CD4-positive, alpha-beta T cell treated with Interleukin-10 for 1 hour (primary cell): Measurements from ENCODE around the gene MED19.
A peak's percentile ranks its signal among the peaks of the same experiment; 100 is the strongest.
"Not testable (repeated sequence)": the region's sequence is repeated elsewhere in the genome, so short reads cannot be mapped to it uniquely, and the experiment has no call there.

ENCODE experiments used
- DNase-seq: peaks from one replicate; pipeline ENCODE4 v3.0.0-alpha.2; 2020

Gene MED19, protein sequence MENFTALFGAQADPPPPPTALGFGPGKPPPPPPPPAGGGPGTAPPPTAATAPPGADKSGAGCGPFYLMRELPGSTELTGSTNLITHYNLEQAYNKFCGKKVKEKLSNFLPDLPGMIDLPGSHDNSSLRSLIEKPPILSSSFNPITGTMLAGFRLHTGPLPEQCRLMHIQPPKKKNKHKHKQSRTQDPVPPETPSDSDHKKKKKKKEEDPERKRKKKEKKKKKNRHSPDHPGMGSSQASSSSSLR

DNA sequence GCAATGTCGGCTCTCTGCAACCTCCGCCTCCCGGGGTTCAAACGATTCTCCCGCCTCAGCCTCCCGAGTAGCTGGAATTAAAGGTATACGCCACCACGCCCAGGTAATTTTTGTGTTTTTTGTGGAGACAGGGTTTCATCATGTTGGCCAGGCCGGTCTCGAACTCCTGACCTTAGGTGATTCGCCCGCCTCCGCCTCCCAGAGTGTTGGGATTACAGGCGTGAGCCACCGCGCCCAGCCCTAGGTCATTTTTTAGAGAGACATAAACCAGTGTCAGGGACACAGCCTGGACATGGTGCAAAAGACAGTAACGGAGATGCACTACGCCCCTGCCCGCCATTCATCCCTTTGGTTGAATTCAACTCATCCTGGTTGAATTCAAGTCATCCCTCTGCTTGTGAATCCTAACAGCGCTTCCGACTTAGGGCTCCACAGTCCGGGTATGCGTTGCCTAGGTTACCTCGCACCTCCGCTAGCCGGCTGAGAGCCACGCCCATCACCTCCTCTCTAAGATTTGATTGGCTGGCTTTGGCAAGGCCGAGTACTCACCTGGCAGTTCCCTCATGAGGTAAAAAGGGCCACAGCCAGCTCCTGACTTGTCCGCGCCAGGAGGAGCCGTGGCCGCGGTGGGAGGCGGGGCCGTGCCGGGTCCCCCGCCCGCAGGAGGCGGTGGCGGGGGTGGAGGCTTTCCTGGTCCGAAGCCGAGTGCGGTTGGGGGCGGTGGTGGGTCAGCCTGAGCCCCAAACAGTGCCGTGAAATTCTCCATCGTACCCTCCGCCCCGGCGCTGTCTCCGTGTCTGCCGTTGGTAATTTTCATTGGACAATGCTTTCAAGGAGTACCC, at the start of gene MED19:
TSS of gene MED19 (minus strand) at position 802 of the 842 bp plus-strand sequence. CDS start at position 766, 36 bp downstream.
- peak; percentile 89 for DNase-seq

DNA sequence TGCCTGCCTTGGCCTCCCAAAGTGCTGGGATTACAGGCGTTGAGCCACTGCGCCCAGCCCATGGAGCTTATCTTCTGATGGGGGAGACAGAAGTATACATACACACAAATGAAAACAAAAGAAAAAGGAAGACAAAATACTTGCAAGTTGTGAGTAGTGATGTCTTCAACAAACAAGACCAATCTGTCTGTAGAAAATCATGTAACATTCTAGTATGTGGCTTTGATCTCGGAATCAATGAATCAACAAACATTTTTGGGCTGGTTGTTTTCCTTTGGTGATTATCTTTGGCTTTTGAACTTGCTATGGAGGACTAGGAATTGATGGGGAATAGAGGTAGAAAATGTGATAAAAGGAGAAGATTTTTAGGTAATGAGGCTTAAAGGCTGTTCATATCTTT, 46.2 kb upstream of the MED19 start:
- no peak for DNase-seq

DNA sequence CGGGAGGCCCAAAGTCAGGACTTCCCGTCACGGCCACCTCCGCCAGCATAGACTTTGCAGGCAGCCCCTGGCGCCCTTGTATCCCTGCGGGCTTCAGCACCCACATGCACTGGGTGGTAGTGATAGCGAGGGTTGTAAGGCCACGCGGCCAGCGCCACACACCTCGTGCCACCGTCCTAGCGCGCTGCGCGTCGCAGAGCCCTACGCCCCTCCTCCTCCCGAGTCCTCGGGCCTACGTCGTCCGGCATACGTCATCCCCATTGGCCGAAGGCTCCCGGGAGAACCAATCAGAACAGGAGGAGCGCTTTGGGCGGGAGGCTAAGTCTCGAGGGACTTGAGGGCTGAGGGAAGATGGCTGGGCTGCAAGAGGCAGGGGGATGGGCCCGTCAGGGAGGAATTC, 40.9 kb upstream of the MED19 start:
- DNase-seq, result no peak

DNA sequence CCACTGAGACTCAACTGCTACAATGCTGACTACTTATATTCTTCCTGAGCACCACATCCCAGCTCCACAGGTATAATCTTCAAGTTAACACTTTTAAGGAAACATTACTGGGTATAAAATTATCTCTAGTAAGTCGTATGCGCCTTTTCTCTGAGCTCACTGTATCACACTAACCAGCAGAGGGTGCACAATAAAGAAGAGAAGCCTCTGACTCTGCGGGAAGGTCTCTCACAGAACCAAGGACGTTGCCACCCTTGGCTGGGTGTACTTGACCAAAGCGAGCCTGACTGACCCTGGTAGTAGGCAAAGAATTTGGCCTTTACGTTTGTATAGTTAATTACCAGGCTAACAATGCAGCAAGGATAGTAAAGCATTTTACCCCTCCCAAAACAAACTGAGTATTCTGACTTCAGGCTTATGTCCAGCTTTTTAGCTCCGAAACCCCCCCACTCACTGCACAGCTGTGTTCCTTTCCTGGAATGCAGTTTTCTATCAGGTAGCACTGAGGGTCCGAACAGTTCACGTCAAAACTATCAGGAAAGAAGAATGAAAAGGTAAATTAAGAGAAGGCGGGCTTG, 39.8 kb upstream of the MED19 start, which contains the start of gene BTBD18:
TSS of gene BTBD18 (minus strand) at position 144 of the 578 bp plus-strand sequence. CDS start 631 bp downstream, outside the sequence.
- DNase-seq, result peak; percentile 20

DNA sequence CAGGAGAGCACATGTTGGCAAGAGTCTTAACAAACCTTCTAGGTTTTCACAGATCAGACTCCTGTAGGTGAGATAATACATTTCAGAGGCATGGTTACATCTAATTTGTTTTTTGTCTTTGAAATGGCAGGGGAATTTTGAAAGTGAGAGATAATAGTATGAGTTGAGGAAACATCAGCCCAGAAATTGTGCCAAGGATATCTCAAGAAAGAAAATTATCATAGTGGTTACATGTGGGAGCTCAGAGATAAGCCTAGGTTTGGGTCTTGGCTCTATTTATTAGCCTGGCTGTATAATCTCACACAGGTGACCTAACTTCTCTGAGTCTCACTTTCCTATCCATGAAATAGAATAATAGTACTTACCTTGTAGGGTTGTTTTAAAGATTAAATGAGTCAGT, 39.2 kb upstream of the MED19 start:
- DNase-seq, result no peak

DNA sequence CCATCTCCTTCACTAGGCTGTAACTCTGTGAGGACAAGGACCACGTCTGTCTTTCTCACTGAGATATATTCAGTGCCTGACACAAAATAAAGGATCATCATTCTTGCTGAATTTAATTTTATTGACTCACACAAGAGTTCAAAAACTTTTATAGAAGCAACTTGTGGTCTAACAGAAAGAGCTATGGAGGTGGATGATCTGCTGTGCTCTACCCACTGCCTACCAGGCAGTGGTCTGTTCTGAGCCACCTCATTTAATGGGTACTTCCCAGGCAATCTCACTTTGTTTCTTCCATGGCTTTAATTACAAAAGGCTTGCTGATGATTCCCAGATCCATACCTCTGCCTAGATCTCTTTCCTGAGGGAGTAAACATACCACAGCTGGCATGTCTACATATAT, 34.9 kb upstream of the MED19 start:
- DNase-seq, result no peak

DNA sequence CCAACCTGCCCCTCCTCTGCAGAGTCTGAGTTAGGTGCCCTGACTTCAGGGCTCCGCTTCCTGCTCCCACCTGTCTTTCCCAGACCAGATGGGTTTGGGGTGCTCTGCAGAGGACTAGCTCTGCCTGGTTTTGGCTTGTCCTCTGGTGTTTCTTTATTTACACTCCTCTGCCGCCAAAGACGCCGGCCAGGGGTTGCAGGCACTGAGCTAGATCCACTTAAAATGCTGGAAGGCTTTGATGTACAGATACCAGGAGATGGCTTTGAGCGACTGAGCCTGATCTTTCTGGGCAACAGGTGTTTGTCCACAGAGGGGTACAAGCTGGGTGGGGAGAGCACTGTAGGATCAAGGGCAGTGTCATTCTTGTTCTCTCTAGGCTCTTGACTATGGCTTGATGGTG, 33.2 kb upstream of the MED19 start:
- DNase-seq, result no peak

DNA sequence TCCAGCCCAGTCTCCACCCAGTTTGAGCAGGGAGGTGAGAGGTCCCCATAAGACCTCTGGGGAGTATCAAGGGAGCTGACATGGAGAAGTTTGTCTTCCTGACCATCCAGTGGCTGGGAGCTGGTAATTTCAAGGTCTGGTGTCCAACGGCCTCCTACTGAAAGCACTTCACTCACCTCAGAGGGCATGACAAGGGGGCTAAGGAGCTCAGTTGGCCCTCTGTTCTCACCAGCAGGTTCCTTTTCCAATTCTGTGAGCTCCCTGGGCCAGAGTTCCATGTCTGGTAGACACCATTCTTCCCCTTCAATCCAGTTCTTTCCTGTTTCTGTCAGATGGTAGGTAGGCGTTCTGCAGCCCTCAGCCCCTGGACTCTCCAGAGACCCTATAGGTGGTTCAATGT, 32.3 kb upstream of the MED19 start:
- no peak for DNase-seq

DNA sequence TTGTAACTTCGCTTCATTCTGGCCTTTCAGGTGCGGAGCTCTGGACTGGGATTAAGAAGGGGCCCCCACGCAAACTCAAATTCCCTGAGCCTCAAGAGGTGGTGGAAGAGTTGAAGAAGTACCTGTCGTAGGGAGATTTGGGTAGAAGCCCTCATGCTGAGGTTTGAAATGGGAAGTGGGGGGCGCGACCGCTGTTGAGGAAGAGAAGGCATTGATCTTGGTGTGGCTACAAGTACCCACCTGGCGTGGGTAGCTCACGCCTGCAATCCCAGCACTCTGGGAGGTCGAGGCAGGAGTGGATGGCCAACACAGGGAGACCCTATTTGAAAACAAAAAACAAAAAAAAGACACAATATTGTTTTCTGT, 30.1 kb upstream of the MED19 start:
- DNase-seq, result no peak

DNA sequence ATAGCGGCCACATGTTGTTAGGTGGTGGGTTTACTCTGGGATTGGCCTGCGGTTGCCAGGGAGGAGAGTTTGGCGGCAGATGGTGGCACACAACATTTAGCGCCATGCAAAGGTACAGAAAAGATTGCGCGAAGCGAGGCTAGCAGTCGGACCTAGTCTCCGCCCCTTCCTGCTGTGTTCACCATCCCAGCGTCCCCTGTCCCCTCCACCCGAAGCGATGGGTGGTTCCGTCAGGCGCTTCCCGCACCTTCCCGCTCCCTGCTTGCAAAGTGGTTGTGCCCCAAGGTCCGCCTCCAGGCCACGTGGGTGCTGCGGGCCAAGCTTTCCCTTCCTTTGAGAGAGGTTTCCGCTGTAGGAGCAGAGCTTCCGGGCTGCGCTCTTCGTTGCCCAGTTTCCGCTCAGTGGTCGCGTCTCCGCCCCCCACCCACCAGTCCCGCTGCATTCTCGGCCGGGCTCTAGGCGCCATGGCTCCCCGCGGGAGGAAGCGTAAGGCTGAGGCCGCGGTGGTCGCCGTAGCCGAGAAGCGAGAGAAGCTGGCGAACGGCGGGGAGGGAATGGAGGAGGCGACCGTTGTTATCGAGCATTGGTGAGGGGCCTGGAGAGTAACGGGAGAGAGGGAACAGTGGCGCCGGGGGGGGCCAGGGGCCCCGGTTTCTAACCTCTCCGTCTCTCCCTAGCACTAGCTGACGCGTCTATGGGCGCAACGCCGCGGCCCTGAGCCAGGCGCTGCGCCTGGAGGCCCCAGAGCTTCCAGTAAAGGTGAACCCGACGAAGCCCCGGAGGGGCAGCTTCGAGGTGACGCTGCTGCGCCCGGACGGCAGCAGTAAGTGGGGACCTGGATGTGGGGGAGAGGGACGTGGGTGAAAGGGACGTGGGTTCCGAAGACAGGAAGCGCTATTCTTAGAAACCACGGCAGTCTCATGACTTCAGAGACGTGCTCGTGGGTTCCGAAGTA, 29.4 kb upstream of the MED19 start, which contains the start of gene SELENOH:
TSS of gene SELENOH (plus strand) at position 360 of the 955 bp plus-strand sequence. CDS start at position 465, 105 bp downstream.
- peak; percentile 94 for DNase-seq

DNA sequence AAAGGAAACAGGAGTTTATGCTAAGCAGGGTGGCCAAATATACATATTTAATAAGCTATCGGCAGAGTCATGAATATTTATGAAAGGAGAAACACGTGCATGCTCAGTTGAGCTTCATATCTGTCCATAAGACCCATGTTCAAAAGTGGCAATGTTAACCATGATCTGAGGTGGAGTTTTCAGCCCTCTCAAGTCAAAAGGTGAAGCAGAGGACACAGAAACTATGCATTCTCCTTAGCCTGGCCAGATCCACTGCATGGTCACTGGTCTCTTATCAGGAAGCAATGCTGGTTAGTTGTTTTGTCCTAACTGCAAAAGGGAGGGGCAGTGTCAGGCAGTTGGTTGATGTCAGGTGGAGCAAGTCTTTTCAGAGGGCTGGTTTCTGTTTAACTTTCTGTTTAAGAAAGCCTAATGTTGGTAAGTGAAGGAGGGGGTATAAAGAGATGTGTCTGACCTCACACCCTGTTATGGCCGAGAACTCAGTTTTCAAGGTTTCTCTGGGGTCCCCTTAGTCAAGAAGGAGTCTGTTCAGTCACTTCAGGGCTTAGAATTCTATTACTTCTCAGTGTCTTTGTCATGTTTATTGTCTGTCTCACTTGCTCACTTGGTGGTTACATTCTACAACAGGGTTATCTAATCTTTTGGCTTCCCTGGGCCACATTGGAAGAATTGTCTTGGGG, 23.7 kb upstream of the MED19 start:
- no peak for DNase-seq

DNA sequence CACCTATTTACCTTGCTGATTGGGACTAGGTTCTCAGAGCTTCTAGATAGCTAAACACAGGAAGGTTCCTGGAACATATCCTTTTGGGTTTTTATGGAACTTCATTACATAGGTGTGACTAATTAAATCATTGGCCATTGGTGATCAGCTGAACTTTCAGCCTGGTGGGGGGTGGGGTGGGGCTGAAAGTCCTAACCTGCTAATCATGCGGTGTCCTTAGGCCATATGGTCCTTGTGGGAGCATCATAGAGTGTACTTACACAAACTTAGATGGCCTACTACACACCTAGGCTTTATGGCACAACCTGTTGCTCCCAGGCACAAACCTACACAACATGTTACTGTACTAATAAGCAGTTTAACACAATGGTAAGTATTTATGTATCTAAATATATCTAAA, 20.6 kb upstream of the MED19 start:
- no peak for DNase-seq

DNA sequence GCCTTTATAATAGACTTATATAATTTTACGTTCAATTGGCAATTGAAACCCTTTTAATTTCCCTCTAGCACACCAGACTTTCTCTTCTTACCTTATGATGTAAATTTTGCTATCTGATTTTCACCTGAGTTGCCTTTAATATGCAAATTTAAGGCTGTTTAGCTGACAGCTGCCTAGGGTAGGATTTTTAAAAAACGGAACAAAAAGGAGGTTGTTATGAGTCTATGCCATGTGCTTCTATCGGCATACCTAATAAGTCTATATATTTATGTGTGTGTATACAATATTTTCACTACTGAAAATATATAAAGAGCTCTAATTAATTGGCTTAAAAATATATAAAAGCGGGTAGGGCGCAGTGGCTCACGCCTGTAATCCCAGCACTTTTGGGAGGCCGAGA, 17.5 kb upstream of the MED19 start:
- no peak for DNase-seq

DNA sequence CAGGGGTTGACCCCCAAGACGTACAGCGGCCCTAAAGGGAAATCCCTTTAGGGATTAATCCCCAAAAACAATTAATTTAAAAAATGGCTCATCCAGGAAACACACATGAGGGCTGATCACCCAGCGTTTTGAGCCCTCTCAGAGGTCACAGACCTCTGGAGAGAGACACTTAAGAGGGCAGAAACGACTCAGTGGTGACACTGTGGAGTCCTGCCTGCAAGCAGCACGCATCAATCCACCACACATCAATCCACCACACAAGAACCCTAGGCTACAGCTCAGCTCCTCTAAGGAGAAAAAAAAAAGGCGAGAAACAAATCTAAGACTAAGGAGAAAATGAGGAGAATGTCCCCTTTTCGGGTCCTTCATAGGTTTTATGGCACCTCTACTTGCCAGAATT, 16.8 kb upstream of the MED19 start:
- DNase-seq, result no peak

DNA sequence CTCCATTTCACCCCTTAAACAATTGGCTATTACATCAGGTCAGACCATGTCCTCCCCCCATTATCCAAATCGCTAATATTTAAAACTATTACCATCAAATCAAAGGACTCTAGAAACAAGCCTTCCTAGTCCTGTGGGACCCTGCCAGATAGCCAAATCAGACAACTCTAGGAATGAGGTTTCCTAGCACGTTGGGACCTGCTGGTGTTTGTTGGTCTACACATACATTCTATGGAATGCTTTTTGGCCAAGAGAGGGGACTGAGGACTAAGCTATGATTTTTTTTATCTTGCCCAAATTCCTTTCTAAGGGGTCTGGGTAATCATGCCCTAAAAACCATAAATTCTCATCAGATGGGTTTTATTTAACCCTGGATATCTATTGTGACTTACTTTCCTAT, 15.2 kb upstream of the MED19 start:
- no peak for DNase-seq

DNA sequence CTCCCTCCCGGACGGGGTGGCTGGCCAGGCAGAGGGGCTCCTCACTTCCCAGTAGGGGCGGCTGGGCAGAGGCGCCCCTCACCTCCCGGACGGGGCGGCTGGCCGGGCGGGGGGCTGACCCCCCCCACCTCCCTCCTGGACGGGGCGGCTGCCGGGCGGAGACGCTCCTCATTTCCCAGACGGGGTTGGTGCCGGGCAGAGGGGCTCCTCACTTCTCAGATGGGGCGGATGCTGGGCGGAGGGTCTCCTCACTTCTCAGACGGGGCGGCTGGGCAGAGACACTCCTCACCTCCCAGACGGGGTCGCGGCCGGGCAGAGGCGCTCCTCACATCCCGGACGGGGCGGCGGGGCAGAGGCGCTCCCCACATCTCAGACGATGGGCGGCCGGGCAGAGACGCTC, 4.7 kb upstream of the MED19 start:
- not testable (repeated sequence) for DNase-seq

DNA sequence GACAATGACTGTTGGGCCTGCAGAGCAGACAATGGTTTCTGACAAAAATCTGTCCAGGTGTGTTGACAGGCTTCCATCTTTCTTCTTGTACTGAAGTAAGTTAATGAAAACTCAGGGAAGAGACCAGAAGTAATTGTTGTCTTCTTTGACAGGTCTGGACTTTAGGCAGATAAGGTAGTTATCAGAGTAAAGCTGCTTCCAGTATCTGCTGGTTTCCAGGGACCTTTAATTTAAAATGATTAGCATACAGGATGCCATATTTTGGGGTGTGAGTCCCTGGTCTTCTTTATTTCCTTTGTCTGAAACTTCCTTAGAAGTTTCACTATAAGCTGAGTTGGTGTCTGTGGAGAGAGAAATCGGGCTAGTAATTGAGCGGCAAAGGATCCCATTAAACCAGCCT, 1.8 kb upstream of the MED19 start:
- no peak for DNase-seq

DNA sequence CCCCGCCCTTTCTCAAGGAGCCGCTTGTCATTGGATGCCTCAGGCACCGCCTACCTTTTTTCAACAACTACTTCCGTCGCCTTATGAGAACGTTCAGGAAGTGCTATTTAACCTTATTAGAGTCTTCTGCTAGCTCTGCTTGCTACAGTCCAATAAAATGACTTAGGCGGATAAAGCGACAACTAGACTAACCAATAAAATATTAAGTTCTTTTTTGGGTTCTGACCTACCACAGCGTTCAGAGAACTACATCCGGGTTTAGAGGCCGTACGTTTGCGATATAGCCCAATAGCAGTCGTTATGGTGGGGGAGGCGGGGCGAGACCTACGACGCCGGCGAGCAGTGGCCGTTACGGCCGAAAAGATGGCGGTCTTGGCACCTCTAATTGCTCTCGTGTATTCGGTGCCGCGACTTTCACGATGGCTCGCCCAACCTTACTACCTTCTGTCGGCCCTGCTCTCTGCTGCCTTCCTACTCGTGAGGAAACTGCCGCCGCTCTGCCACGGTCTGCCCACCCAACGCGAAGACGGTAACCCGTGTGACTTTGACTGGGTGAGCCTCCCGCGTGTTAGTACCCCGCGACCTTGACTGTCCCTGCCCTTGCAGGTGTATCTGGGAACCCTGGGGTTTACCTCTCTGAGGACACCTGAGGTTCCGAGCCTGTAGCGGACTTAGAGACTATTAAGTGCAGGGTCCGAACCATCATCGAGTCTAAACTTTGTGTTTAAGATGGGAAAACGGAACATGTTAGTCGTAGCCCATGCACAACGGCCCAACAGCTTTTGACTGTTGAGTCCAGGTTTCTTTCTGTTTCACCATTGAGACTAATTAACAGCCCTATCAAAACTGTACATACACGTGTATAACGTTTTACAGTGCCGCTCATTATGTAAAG, 488 bp upstream of the MED19 start, which contains the start of gene TMX2:
TSS of gene TMX2 (plus strand) at position 338 of the 895 bp plus-strand sequence. CDS start at position 364, 26 bp downstream.
- DNase-seq, result peak; percentile 95

DNA sequence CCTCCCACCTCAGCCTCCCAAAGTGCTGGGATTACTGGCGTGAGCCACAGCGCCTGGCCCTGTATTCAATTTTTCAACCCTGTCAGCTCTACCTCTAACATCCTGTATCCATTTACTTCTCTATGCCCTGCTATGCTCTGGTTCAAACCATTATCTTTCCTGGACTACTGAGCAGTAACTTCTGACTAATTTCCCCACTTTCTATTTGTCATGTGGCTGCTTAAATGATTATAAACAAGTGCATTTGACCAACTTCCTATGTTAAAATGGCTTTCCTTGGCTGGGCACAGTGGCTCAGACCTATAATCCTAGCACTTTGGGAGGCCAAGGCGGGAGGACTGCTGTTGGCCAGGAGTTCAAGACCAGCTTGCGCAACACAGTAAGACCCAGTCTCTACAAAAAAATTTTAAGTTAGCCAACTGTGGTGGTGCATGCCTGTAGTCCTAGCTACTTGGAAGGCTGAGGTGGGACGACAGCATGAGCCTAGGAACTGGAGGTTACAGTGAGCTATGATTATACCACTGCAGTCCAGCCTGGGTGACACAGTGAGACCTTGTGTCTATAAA, 2.1 kb downstream of the MED19 start:
- no peak for DNase-seq

DNA sequence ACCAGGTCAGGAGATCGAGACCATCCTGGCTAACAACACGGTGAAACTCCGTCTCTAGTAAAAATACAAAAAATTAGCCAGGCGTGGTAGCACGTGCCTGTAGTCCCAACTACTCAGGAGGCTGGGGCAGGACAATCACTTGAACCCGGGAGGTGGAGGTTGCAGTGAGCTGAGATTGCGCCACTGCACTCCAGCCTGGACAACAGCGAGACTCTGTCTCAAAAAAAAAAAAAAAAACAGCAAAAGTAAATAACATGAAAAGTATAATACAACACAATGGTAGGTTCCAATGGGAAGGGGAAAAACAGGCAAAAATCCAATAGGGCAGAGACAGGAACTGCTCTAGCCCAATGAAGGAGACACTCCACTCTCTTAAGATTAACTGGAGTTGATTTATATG, 6.6 kb downstream of the MED19 start:
- DNase-seq, result not testable (repeated sequence)
